Activated T-cell treated with anti-CD3 and anti-CD28 coated beads, Interleukin-2, amount 50 U/mL, for 24 hours (primary cell): ENCODE measurements around the gene ASXL3.

Source experiments
- DNase-seq: peaks from one replicate; pipeline ENCODE4 v3.0.0-alpha.2; 2020
- H3K27ac Mint-ChIP-seq: 2 replicates; pipeline ENCODE4 v1.8.0; 2020; ENCODE audit warnings: mild to moderate bottlenecking, mixed read lengths
- H3K27me3 Mint-ChIP-seq: 2 replicates; pipeline ENCODE4 v1.8.0; 2020; ENCODE audit warnings: mixed read lengths
- H3K36me3 Mint-ChIP-seq: 2 replicates; pipeline ENCODE4 v1.8.0; 2020; ENCODE audit warnings: low read depth, mixed read lengths
- H3K4me1 Mint-ChIP-seq: 2 replicates; pipeline ENCODE4 v1.8.0; 2020; ENCODE audit warnings: low read depth, mixed read lengths
- H3K4me3 Mint-ChIP-seq: 2 replicates; pipeline ENCODE4 v1.8.0; 2020; ENCODE audit warnings: mild to moderate bottlenecking, moderate library complexity, mixed read lengths
- H3K9me3 Mint-ChIP-seq: 2 replicates; pipeline ENCODE4 v1.8.0; 2020; ENCODE audit warnings: mixed read lengths

Gene ASXL3

DNA sequence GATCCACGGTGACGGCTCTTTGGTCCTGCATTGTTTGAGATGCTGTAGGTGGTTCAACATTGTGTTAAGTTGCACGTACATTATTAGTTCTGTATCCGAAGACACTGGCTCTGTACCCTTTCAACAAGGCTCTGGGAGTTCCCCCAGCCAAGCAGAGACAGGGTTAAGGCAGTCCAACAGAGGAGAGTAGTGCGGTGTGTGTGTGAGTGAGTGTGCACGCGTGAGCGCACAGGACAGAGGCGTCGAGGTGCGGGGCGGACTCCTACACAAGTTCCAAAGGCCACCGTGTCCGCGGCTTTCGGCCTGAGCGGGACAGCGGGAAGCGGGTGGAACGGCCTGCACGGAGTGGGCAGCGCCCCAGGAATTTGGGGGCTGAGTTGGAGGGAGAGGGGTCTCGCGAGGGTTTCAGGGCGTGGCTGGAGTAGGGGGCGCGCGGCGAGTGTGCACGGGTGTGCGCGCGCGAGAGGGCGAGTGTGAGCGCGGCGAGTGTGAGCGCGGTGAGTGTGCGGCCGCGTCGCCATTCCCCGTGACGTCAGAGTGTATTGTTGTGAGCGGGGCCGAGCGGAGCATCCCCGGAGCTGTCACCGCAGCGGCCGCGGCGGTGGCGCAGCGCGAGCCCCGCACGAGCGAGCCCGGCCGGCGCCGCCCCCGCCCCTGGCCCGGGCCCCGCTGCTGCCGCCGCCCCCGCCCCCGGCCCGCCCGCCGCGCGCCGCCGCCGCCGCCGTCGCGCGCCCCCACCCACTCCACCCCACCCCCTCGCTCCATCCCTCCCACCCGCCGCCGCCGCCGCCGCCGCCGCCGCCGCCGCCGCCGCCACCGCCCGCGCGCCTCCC lies at the start of gene ASXL3:
ASXL3 (plus strand) TSS at position 535 of the 833 bp plus-strand sequence. CDS start 413 bp downstream, outside the sequence.
- Mint-ChIP-seq H3K4me3 (peak within 1 kb of the TSS; percentile 66), H3K9me3 (peaks cover 4% of the 10 kb centered on the region), H3K27ac (no peak within 1 kb of the TSS), H3K27me3 (peaks cover 19% of the 10 kb centered on the region), H3K4me1 (peaks cover 5% of the 10 kb centered on the region), H3K36me3 (peaks cover 4% of the 10 kb centered on the region)
- no peak for DNase-seq

- Mint-ChIP-seq H3K9me3 (peaks cover 24% of the 10 kb centered on the region), H3K27me3 (no peaks in the 10 kb centered on the region), H3K4me3 (no peak overlapping the region), H3K36me3 (no peaks in the 10 kb centered on the region), H3K4me1 (no peaks in the 10 kb centered on the region), H3K27ac (no peak overlapping the region)
- DNase-seq, result no peak
Observed at GRCh38 chr18:33532978-33533377, 45.0 kb upstream of the ASXL3 start.

- no peaks in the 10 kb centered on the region for H3K4me1 Mint-ChIP-seq
- no peak overlapping the region for H3K4me3 Mint-ChIP-seq
- no peaks in the 10 kb centered on the region for H3K36me3 Mint-ChIP-seq
- H3K27me3 Mint-ChIP-seq, result no peaks in the 10 kb centered on the region
- no peak for DNase-seq
- no peak overlapping the region for H3K27ac Mint-ChIP-seq
- H3K9me3 Mint-ChIP-seq, result peaks cover 17% of the 10 kb centered on the region
Observed at GRCh38 chr18:33536904-33537303, 41.1 kb upstream of the ASXL3 start.

DNA sequence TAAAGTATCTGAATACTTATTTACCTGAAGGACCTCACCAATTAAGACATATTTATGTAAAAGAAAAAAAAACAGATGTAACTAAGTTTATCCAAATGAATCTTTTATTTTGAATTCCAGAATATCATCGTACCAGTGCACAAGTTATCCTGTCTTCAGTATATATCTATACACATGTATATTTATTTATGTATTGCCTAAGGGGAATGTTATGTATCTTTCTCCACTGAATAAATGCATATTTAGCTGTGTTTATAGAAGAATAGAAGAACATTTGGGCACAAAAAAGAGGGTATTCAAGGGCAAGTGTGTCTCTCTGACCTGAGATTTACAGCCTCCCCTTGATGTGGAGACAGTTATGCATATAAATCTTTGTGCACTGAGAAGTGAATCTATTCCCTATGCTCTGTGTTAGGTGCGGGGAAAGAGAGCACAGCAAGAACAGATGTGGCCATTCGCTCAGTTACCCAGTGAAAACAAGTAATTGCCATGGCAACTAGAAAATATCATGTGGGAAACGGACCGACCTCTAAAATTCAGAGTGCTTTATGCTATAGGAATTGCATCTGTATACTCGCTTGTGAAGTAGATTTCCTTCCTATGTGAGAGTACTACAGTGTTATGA lies 39.5 kb upstream of the ASXL3 start:
- H3K9me3 Mint-ChIP-seq, result peaks cover 23% of the 10 kb centered on the region
- H3K36me3 Mint-ChIP-seq, result no peaks in the 10 kb centered on the region
- no peak overlapping the region for H3K4me3 Mint-ChIP-seq
- H3K27me3 Mint-ChIP-seq, result no peaks in the 10 kb centered on the region
- no peak for DNase-seq
- no peaks in the 10 kb centered on the region for H3K4me1 Mint-ChIP-seq
- no peak overlapping the region for H3K27ac Mint-ChIP-seq

GRCh38 chr18:33540392-33540791 lies 37.6 kb upstream of the ASXL3 start:
- Mint-ChIP-seq H3K36me3 (no peaks in the 10 kb centered on the region), H3K27me3 (no peaks in the 10 kb centered on the region), H3K27ac (no peak overlapping the region), H3K4me3 (no peak overlapping the region), H3K9me3 (peaks cover 21% of the 10 kb centered on the region), H3K4me1 (no peaks in the 10 kb centered on the region)
- no peak for DNase-seq

DNA sequence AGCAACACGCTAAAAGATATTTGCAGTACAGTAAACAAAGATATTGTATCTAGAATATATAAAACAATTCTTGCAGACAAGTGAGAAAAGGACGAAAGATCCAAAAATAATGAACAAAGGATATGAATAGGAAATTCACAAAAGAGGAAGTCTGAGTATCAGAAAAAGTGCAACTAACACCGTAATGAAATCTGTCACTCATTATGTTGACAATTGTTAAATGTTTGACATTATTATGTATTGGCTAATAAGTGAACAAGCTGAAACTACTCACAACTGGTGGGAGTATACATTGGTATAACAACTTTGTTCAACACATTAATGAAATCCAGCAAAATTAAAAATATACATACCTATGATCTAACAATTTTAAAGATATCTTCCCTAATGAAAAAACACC lies 36.7 kb upstream of the ASXL3 start:
- DNase-seq, result no peak
- Mint-ChIP-seq H3K27me3 (no peaks in the 10 kb centered on the region), H3K4me1 (no peaks in the 10 kb centered on the region), H3K27ac (no peak overlapping the region), H3K36me3 (no peaks in the 10 kb centered on the region), H3K9me3 (peaks cover 19% of the 10 kb centered on the region), H3K4me3 (no peak overlapping the region)

DNA sequence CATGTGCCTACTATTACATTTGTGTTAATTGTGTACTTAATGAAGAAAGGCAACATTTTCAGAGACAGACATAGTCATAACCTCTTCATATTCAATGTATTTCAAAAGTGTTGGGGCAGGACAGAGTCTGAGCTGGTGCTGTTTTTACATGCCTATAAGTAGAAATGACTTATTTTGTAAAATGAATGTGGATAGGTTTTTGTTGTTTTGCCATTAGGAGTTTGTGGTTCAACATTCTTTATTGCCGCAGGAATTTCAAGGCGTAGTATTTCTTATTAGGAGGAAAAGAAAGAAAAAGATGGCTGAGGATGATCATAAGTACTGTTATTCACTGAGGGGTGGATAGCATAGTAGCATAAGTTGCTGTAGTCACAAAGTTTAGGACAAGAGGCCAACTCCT lies 21.2 kb upstream of the ASXL3 start:
- no peaks in the 10 kb centered on the region for H3K36me3 Mint-ChIP-seq
- no peak overlapping the region for H3K4me3 Mint-ChIP-seq
- H3K27me3 Mint-ChIP-seq, result no peaks in the 10 kb centered on the region
- no peak for DNase-seq
- H3K27ac Mint-ChIP-seq, result no peak overlapping the region
- H3K4me1 Mint-ChIP-seq, result no peaks in the 10 kb centered on the region
- H3K9me3 Mint-ChIP-seq, result peaks cover 4% of the 10 kb centered on the region

DNA sequence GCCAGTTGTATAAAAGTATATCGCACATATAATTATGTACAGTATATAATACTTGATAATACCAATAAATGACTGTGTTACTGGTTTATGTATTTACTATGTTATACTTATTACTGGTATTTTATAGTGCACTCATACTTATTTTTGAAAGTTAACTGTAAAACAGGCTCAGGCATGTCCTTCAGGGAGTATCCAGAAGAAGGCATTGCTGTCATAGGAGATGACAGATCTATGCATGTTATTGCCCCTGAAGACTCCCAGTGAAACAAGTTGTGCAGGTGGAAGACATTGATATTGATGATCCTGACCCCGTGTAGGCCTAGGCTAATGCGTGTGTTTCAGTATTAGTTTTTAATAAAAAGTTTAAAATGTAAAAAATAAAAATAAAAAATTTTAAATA lies 20.3 kb upstream of the ASXL3 start:
- no peak overlapping the region for H3K27ac Mint-ChIP-seq
- no peaks in the 10 kb centered on the region for H3K4me1 Mint-ChIP-seq
- no peaks in the 10 kb centered on the region for H3K27me3 Mint-ChIP-seq
- no peaks in the 10 kb centered on the region for H3K36me3 Mint-ChIP-seq
- DNase-seq, result no peak
- no peak overlapping the region for H3K4me3 Mint-ChIP-seq
- peaks cover 4% of the 10 kb centered on the region for H3K9me3 Mint-ChIP-seq

- H3K9me3 Mint-ChIP-seq, result peaks cover 4% of the 10 kb centered on the region
- H3K4me3 Mint-ChIP-seq, result no peak overlapping the region
- no peaks in the 10 kb centered on the region for H3K4me1 Mint-ChIP-seq
- H3K27me3 Mint-ChIP-seq, result no peaks in the 10 kb centered on the region
- DNase-seq, result no peak
- H3K27ac Mint-ChIP-seq, result no peak overlapping the region
- H3K36me3 Mint-ChIP-seq, result no peaks in the 10 kb centered on the region
Observed at GRCh38 chr18:33558529-33558928, 19.5 kb upstream of the ASXL3 start.

DNA sequence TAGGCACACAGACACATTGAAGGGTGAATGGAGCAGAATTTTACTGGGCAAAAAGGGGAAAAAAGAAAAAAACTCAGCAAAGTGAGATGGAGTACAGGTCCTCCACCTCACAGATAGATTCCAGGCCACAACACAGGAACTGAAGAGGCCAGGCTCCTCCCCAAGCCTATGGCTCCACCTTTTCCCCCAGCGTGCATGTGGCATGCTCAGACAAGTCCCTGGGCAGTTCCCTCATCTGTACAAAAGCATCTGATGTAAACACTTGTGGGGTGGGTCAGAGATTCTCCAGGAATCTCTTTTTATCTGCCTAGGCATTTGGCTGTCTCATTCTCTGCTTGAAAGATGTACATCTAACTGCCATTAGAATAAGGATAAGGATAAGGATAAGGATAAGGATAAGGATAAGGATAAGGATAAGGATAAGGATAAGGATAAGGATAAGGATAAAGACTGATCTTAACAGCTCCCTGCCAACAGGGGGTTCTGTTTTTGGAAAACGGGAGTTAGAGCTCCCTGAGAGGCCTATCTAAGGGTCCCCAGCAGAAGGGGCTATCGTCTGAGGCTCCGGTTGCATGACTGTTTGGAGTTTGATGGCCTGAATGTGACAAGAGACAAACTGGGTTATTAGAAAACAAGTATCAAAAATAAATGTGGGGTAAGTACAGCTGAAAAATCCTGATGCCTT lies 17.2 kb upstream of the ASXL3 start:
- Mint-ChIP-seq H3K9me3 (peaks cover 9% of the 10 kb centered on the region), H3K27me3 (no peaks in the 10 kb centered on the region), H3K4me1 (no peaks in the 10 kb centered on the region), H3K36me3 (no peaks in the 10 kb centered on the region), H3K4me3 (no peak overlapping the region), H3K27ac (no peak overlapping the region)
- no peak for DNase-seq

DNA sequence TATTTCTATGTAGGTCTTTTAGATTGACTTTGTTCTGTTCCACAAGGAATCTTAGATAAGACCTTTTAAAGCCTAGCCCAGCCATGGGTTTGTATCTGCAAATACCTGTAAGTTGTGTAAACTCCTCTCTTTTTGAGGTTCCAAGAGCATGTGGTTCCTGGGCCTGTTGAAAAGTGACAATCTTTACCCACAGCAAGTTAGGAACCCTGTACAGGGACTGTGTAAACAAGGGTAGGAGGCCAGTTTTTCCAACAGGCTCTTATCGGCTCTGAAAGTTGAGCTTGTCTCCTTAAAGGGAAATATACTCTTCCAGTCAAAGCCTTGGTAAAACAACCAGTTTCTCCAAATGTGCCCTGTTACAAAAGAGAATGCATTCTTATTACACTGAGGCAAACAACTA lies 15.3 kb upstream of the ASXL3 start:
- no peak overlapping the region for H3K4me3 Mint-ChIP-seq
- H3K4me1 Mint-ChIP-seq, result no peaks in the 10 kb centered on the region
- no peaks in the 10 kb centered on the region for H3K27me3 Mint-ChIP-seq
- H3K9me3 Mint-ChIP-seq, result peaks cover 9% of the 10 kb centered on the region
- no peak overlapping the region for H3K27ac Mint-ChIP-seq
- no peak for DNase-seq
- H3K36me3 Mint-ChIP-seq, result no peaks in the 10 kb centered on the region

- H3K27ac Mint-ChIP-seq, result no peak overlapping the region
- no peaks in the 10 kb centered on the region for H3K4me1 Mint-ChIP-seq
- peaks cover 7% of the 10 kb centered on the region for H3K9me3 Mint-ChIP-seq
- H3K27me3 Mint-ChIP-seq, result no peaks in the 10 kb centered on the region
- H3K4me3 Mint-ChIP-seq, result no peak overlapping the region
- no peak for DNase-seq
- no peaks in the 10 kb centered on the region for H3K36me3 Mint-ChIP-seq
Observed at GRCh38 chr18:33567705-33568104, 10.3 kb upstream of the ASXL3 start.

DNA sequence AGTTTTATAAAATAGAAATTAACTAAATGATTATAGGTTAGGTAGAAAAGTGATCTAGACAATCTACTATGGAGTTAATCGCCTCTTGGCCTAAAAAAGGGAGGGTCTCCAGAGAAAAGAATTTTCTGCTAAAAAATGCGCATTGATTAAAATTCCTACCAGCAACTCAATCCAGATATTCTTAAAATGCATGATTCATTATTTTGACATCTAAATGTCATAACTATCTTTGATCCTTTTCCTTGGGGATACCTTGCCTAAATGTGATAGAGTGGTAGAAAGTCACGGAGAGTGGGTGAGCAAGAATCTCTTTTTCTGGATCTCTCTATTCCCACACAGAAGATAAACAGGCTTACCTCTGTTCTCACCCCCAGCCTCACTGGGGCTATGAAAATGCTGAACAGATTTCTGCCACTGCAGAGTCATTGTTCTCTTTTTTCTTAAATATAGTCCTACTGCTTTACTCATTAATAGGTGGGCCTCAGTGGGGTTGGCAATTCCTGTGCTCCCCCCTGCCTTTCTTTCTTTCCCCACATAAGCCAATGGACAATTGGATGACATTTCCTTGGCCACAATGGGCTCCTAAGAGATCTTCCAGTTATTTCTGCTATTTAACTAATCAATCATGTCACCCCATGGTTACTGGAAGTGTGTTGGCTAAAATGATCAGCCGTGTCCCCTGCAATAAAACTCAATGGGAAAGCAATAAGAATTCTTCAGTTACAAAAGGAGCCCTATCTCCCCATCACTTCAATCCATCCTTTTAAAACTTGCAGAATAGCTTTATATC lies 5.8 kb upstream of the ASXL3 start:
- Mint-ChIP-seq H3K9me3 (peaks cover 4% of the 10 kb centered on the region), H3K27ac (no peak overlapping the region), H3K27me3 (peaks cover 9% of the 10 kb centered on the region), H3K4me1 (no peaks in the 10 kb centered on the region), H3K36me3 (no peaks in the 10 kb centered on the region), H3K4me3 (no peak overlapping the region)
- no peak for DNase-seq

GRCh38 chr18:33573193-33573592 lies 4.8 kb upstream of the ASXL3 start:
- DNase-seq, result no peak
- peaks cover 4% of the 10 kb centered on the region for H3K36me3 Mint-ChIP-seq
- H3K27me3 Mint-ChIP-seq, result peaks cover 16% of the 10 kb centered on the region
- no peak overlapping the region for H3K4me3 Mint-ChIP-seq
- H3K4me1 Mint-ChIP-seq, result peaks cover 5% of the 10 kb centered on the region
- H3K9me3 Mint-ChIP-seq, result peaks cover 4% of the 10 kb centered on the region
- no peak overlapping the region for H3K27ac Mint-ChIP-seq
